Stomach (tissue), 9 donors: ENCODE results near the gene MAN1A1. TPM values are rescaled to one million over a fixed set of nuclear protein-coding genes. Genes with fewer than 3 reads are reported as not detected.

Source experiments
- DNase-seq, 2 donors: peaks; one replicate each; pipeline versions ENCODE4 v3.0.0 to v3.0.0-alpha.2; 2013 to 2019
- H3K27ac ChIP-seq, 5 donors: fragments of 200-600 bp in 4 of 5; sonication (generic) in 4 of 5; one replicate each; pipeline ENCODE4 v1.5.1; 2013 to 2019; ENCODE audit warnings: mild to moderate bottlenecking in 1 of 5, moderate library complexity in 1 of 5
- H3K27me3 ChIP-seq, 3 donors: fragments of 200-600 bp; sonication (generic); one replicate each; pipeline ENCODE4 v1.5.1; 2017 to 2019; ENCODE audit warnings: mixed run types in 1 of 3
- H3K36me3 ChIP-seq, 4 donors: fragments of 200-600 bp; sonication (generic); 1 replicate in 3 of 4; 2 replicates in 1 of 4; pipeline ENCODE4 v1.5.1; 2016 to 2019
- H3K4me1 ChIP-seq, 4 donors: fragments of 200-600 bp; sonication (generic); one replicate each; pipeline ENCODE4 v1.5.1; 2016 to 2019
- H3K4me3 ChIP-seq, 4 donors: fragments of 200-600 bp; sonication (generic) in 3 of 4; one replicate each; pipeline ENCODE4 v1.5.1; 2016 to 2019; ENCODE audit warnings: mild to moderate bottlenecking in 1 of 4
- H3K9me3 ChIP-seq, 4 donors: fragments of 200-600 bp; sonication (generic); one replicate each; pipeline ENCODE4 v1.5.1; 2016 to 2019
- EP300 ChIP-seq: sonication (generic); formaldehyde crosslinking; IDR thresholded peaks from one replicate; pipeline ENCODE4 v1.6.1; 2017; ENCODE audit warnings: antibody characterized with exemption
- POLR2A ChIP-seq, 4 donors: fragments of 450-650 bp; IDR thresholded peaks; one replicate each; pipeline ENCODE4 v1.6.1; 2016; ENCODE audit warnings: antibody characterized with exemption in 4 of 4, control low read depth in 2 of 4, mild to moderate bottlenecking in 1 of 4, moderate library complexity in 1 of 4
- POLR2AphosphoS5 ChIP-seq, 3 donors: sonication (generic); formaldehyde crosslinking; IDR thresholded peaks; one replicate each; pipeline ENCODE4 v1.6.1; 2016; ENCODE audit warnings: antibody characterized with exemption in 3 of 3
- WGBS, 5 donors: extraction: QIAGEN DNeasy Blood & Tissue Kit in 3 of 5; methylation state at CpG; one replicate each; pipeline versions ENCODE4 v1.1.5 to v1.1.7; 2013 to 2018; 5-methylcytosine and 5-hydroxymethylcytosine counted together
- intact Hi-C: fragments of 100-400 bp; cut with DNase I; formaldehyde crosslinking; loops from one replicate; pipeline ENCODE4 v1.15.1; 2023; ENCODE audit warnings: low total_unique reads
- polyA plus RNA-seq, 3 donors: library from polyadenylated mRNA; stranded (reverse); fragments of 200-250 nt; gene quantifications; one replicate each; pipeline ENCODE4 v1.2.3, GENCODE V29; 2013
- total RNA-seq, 5 donors: library from RNA; depleted of rRNA; stranded (reverse); fragments of >200 nt; gene quantifications; one replicate each; pipeline versions ENCODE4 v1.1.0 to v1.2.3, GENCODE V29; 2014 to 2016
- TF ChIP-seq, protein P1 (sequence below), 7 experiments: fragments of 450-650 bp in 4 of 7; fragments of 200-600 bp in 3 of 7; sonication (generic) in 3 of 7; IDR thresholded peaks; one replicate each; pipeline ENCODE4 v1.5.1; 2016 to 2019; ENCODE audit warnings: antibody characterized with exemption in 7 of 7, control low read depth in 2 of 7, mild to moderate bottlenecking in 1 of 7
- donor health status: healthy with polysubstance abuse.
- donor health status: Bipolar disorder and iron deficiency.
- donor health status: healthy.

Gene MAN1A1
- total and polyA plus RNA-seq, 8 donors, result 8.0 to 132 (median 47.9) TPM

DNA sequence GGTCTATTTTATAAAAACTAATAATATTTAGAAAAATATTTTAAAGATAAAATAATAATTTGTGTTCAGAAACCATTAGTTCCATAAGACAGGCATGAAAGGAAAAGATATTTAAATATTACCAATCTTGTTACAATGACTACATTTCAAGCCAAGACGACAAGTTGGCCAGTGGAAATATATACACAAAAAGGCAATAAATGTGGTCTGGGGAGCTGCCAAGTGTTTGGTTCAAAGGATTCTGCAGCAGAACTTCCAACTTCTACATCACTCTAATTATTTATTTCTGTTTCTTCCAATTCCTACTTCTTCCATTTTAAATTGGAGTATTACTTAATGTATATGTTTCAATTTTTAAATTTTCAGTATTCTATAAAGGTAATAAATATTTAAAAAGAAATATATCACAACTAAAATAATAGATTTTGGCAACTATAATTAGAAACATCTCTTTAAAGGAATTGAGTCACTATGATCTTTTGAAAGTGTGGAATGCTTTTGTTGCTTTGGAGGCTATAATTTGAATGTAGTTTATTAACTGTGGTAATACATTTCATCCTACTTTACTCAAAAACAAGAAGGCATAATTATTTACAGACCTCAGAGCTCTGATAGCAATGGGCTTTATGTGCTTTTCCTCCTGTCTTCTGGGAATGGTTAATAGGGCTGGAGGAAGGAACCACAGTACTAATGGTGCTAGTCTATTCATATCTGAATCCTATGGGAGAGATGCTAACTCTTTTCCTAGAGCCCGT is 141.4 kb downstream of the MAN1A1 start:
- H3K27me3 ChIP-seq, result no peaks in the 10 kb centered on the region
- H3K4me1 ChIP-seq, result peaks cover 0 to 10% (median 0%) of the 10 kb centered on the region in 4 donors
- no peak overlapping the region for H3K27ac ChIP-seq
- no peaks in the 10 kb centered on the region for H3K9me3 ChIP-seq
- TF ChIP-seq POLR2AphosphoS5 (IDR thresholded peaks at IDR 0.05) (no peak), EP300 (no peak), POLR2A (IDR thresholded peaks at IDR 0.05) (no peak)
- TF ChIP-seq, protein P1, sequence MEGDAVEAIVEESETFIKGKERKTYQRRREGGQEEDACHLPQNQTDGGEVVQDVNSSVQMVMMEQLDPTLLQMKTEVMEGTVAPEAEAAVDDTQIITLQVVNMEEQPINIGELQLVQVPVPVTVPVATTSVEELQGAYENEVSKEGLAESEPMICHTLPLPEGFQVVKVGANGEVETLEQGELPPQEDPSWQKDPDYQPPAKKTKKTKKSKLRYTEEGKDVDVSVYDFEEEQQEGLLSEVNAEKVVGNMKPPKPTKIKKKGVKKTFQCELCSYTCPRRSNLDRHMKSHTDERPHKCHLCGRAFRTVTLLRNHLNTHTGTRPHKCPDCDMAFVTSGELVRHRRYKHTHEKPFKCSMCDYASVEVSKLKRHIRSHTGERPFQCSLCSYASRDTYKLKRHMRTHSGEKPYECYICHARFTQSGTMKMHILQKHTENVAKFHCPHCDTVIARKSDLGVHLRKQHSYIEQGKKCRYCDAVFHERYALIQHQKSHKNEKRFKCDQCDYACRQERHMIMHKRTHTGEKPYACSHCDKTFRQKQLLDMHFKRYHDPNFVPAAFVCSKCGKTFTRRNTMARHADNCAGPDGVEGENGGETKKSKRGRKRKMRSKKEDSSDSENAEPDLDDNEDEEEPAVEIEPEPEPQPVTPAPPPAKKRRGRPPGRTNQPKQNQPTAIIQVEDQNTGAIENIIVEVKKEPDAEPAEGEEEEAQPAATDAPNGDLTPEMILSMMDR (IDR thresholded peaks at IDR 0.05), result no peak
- peaks cover 0 to 15% (median 15%) of the 10 kb centered on the region in 4 donors for H3K36me3 ChIP-seq
- 55 to 66% (median 62%) methylated on average over 2 of the region's 2 CpGs for WGBS, 5 donors
- intact Hi-C loops, result no loop called here
- peak in 1 of 2 donors; percentile 36 for DNase-seq
- no peak overlapping the region for H3K4me3 ChIP-seq

DNA sequence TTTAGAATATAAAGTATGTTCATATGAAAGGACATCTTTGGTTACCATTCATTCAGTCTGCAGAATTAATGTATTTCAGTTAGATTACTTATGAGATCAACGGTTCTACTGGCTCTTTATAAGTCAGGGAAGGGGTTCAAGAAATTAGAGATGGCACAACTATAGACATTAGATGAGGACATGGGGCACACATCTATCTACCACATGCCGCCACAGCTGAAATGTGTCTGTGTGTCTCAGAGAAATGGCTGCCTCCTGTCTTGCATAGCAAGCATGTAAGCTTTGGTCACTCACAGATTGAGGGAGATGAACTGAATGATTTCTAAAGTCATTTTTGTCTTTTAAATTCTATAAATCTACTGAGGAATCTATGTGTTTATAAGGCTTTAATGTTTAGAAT is 142.2 kb downstream of the MAN1A1 start:
- DNase-seq, result no peak
- H3K36me3 ChIP-seq, result peaks cover 0 to 24% (median 23%) of the 10 kb centered on the region in 4 donors
- H3K4me3 ChIP-seq, result no peak overlapping the region
- peaks cover 0 to 10% (median 0%) of the 10 kb centered on the region in 4 donors for H3K4me1 ChIP-seq
- H3K9me3 ChIP-seq, result no peaks in the 10 kb centered on the region
- 88 to 97% (median 95%) methylated on average over 2 of the region's 2 CpGs for WGBS, 5 donors
- TF ChIP-seq, protein P1 (IDR thresholded peaks at IDR 0.05), result no peak
- TF ChIP-seq EP300, result no peak
- TF ChIP-seq POLR2AphosphoS5 (IDR thresholded peaks at IDR 0.05), result no peak
- no peak for TF ChIP-seq POLR2A (IDR thresholded peaks at IDR 0.05)
- intact Hi-C loops, result no loop called here
- no peak overlapping the region for H3K27ac ChIP-seq
- no peaks in the 10 kb centered on the region for H3K27me3 ChIP-seq

DNA sequence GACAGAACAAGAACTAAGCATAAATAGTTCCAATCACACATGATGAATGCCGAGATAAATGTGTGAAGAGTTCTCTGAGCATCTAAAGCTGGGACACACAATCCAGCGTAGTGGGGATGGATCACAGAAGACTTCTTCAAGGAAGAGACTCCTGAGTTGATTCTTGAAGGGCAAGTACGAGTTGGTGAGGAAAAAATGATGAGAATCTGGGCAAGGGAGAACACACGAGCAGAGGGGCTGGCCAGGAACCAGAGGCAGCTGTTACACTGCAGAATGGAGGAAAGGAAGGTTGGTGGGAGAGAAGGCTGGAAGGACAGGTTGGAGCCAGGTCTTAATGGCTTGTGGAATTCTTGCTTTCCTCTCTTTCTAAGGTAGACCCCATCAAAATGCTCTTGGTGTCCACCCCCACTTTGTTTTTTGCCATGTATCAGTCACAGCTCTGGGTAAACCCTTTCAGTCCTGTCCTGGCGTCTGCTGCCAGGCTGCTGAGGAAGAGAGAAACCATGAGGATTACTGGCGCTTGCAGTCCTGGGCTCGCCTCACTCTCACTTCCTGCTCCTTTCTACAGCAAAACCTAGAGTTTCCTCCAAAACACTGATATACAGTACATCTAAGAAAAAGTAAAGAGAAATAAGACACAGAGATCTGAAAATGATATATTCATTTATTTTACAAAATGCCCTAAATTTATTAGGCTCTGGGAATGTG is 143.5 kb downstream of the MAN1A1 start:
- TF ChIP-seq POLR2AphosphoS5 (IDR thresholded peaks at IDR 0.05) (no peak), EP300 (no peak), POLR2A (IDR thresholded peaks at IDR 0.05) (no peak)
- TF ChIP-seq, protein P1 (IDR thresholded peaks at IDR 0.05), result no peak
- no peaks in the 10 kb centered on the region for H3K9me3 ChIP-seq
- no peak overlapping the region for H3K27ac ChIP-seq
- no peak overlapping the region for H3K4me3 ChIP-seq
- intact Hi-C loops, result no loop called here
- H3K27me3 ChIP-seq, result no peaks in the 10 kb centered on the region
- WGBS, 5 donors, result 77 to 89% (median 87%) methylated on average over 7 of the region's 7 CpGs
- peaks cover 0 to 33% (median 31%) of the 10 kb centered on the region in 4 donors for H3K36me3 ChIP-seq
- peaks cover 0 to 10% (median 0%) of the 10 kb centered on the region in 4 donors for H3K4me1 ChIP-seq
- DNase-seq, result no peak

DNA sequence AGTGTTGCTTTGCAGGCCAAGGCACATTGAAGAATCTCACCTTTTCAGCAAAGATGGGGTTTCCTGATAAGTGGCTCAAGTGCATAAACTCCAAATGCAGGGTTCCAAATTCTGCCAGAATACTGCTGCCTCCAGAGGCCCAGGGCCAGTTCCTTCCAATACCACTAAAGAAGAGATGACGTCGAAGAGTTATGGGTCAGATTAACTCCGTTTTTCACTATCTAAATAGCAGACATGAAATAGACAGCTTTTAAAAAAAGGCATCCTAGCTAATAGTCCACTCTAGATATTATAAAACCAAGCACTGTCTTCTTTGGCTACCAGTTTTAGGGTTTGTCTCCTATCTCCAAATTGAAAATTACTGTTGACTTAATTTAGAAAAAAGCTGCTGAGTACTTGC is 144.8 kb downstream of the MAN1A1 start:
- DNase-seq, result no peak
- intact Hi-C loops, result no loop called here
- H3K9me3 ChIP-seq, result no peaks in the 10 kb centered on the region
- H3K27ac ChIP-seq, result no peak overlapping the region
- H3K36me3 ChIP-seq, result peaks cover 0 to 44% (median 43%) of the 10 kb centered on the region in 4 donors
- H3K4me1 ChIP-seq, result peaks cover 0 to 5% (median 0%) of the 10 kb centered on the region in 4 donors
- 92 to 95% (median 94%) methylated on average over 3 of the region's 3 CpGs for WGBS, 5 donors
- TF ChIP-seq EP300 (no peak), POLR2AphosphoS5 (IDR thresholded peaks at IDR 0.05) (no peak)
- TF ChIP-seq, protein P1 (IDR thresholded peaks at IDR 0.05), result no peak
- no peaks in the 10 kb centered on the region for H3K27me3 ChIP-seq
- no peak overlapping the region for H3K4me3 ChIP-seq
